Heart left ventricle (tissue), 16 donors: ENCODE results near the gene FAAP100. TPM values are rescaled to one million over a fixed set of nuclear protein-coding genes. Genes with fewer than 3 reads are reported as not detected.

ENCODE experiments used
- ATAC-seq, 4 donors: fragments of 200-7000 bp; cut with Tn5 transposase; one replicate each; pipeline ENCODE4 v1.9.1; 2020 to 2022; ENCODE audit warnings: moderate library complexity in 4 of 4, mild to moderate bottlenecking in 3 of 4, moderate number of reproducible peaks in 1 of 4
- DNase-seq, 5 donors: peaks; one replicate each; pipeline ENCODE4 v3.0.0-alpha.2; 2020
- H3K27ac ChIP-seq, 12 donors: fragments of 200-600 bp; sonication (generic) in 4 of 12; one replicate each; pipeline versions ENCODE4 v1.5.0 to v1.8.0; 2016 to 2022; ENCODE audit warnings: mild to moderate bottlenecking in 2 of 12
- H3K27me3 ChIP-seq, 9 donors: fragments of 200-600 bp; sonication (generic) in 2 of 9; one replicate each; pipeline versions ENCODE4 v1.5.1 to v1.8.0; 2016 to 2022; ENCODE audit warnings: mild to moderate bottlenecking in 3 of 9
- H3K36me3 ChIP-seq, 9 donors: fragments of 200-600 bp; sonication (generic) in 2 of 9; one replicate each; pipeline versions ENCODE4 v1.5.0 to v1.8.0; 2018 to 2022; ENCODE audit warnings: mild to moderate bottlenecking in 2 of 9
- H3K4me1 ChIP-seq, 12 donors: fragments of 200-600 bp; sonication (generic) in 4 of 12; one replicate each; pipeline versions ENCODE4 v1.5.0 to v1.8.0; 2016 to 2022; ENCODE audit warnings: mild to moderate bottlenecking in 3 of 12
- H3K4me3 ChIP-seq, 12 donors: fragments of 200-600 bp; sonication (generic) in 4 of 12; one replicate each; pipeline versions ENCODE4 v1.5.0 to v1.8.0; 2017 to 2022; ENCODE audit warnings: mild to moderate bottlenecking in 9 of 12, moderate library complexity in 4 of 12
- H3K9me3 ChIP-seq, 12 donors: fragments of 200-600 bp; sonication (generic) in 4 of 12; one replicate each; pipeline versions ENCODE4 v1.5.0 to v1.8.0; 2016 to 2022; ENCODE audit warnings: mild to moderate bottlenecking in 1 of 12
- POLR2A ChIP-seq, 2 donors: fragments of 450-650 bp; IDR thresholded peaks; one replicate each; pipeline ENCODE4 v1.6.1; 2017; ENCODE audit warnings: antibody characterized with exemption in 2 of 2, mild to moderate bottlenecking in 2 of 2, moderate library complexity in 2 of 2
- WGBS, 4 donors: extraction: QIAGEN DNeasy Blood & Tissue Kit in 2 of 4; methylation state at CpG; one replicate each; pipeline versions ENCODE4 v1.1.5 to v1.1.7; 2013 to 2018; 5-methylcytosine and 5-hydroxymethylcytosine counted together
- intact Hi-C, 10 donors: fragments of 100-400 bp; cut with DNase I; formaldehyde crosslinking; loops; one replicate each; pipeline versions ENCODE4 v1.11.1 to v1.14.2; 2022
- polyA plus RNA-seq, 2 donors: library from polyadenylated mRNA; stranded (reverse); fragments of 200-250 nt; gene quantifications; one replicate each; pipeline ENCODE4 v1.2.3, GENCODE V29; 2013
- total RNA-seq, 9 donors: library from RNA; depleted of rRNA in 2 of 9; stranded (reverse); fragments of >200 nt in 2 of 9; fragmentation: NEBNext Ultra II Directional in 3 of 9; extraction: Animal tissue kit (Norgen Biotek cat#: 25700) in 3 of 9; gene quantifications; one replicate each; pipeline versions ENCODE4 v1.1.0 to v1.2.4, GENCODE V29; 2016 to 2023
- TF ChIP-seq, protein P1 (sequence below), 12 donors: fragments of 200-600 bp; sonication (generic) in 4 of 12; IDR thresholded peaks; one replicate each; pipeline versions ENCODE4 v1.5.0 to v1.8.0; 2018 to 2022; ENCODE audit warnings: antibody characterized with exemption in 12 of 12, mild to moderate bottlenecking in 5 of 12
- donor health status: ischemic (EF 13 %, LVEDD 7.1; RV severe dilation, severe dysfunction).
- donor health status: healthy with polysubstance abuse.
- donor health status: DM: no; HTN: yes; CAD: no.
- donor health status: DM: no; HTN: no; CAD: no.
- donor health status: ischemic (EF 25% LVEDD 6.9; RV normal size, moderate dysfunction).
- donor health status: ischemic (EF 25% LVEDD 5.7; RV mildly dilated, moderate dysfunction).
- donor health status: healthy.
- donor health status: DM: yes; HTN: yes; CAD: no.
- donor health status: ischemic (EF 35%, LVEDD 5.7; RV mildly dilated, moderate dysfunction).
- donor health status: nonischemic (EF 11% LVEDD 7.7; RV severe dilation, severe dysfunction).
- donor health status: DM: yes; HTN: yes; CAD: no.
- donor health status: PGD.
- donor health status: ischemic (EF 29% LVEDD 5.4; RV normal size, mild dysfunction).
- donor health status: nonischemic (EF 23%, LVEDD 6.1; RV moderate dilation, normal function).

Gene FAAP100
- total and polyA plus RNA-seq, 11 donors, result 10.1 to 21.6 (median 16.6) TPM

DNA sequence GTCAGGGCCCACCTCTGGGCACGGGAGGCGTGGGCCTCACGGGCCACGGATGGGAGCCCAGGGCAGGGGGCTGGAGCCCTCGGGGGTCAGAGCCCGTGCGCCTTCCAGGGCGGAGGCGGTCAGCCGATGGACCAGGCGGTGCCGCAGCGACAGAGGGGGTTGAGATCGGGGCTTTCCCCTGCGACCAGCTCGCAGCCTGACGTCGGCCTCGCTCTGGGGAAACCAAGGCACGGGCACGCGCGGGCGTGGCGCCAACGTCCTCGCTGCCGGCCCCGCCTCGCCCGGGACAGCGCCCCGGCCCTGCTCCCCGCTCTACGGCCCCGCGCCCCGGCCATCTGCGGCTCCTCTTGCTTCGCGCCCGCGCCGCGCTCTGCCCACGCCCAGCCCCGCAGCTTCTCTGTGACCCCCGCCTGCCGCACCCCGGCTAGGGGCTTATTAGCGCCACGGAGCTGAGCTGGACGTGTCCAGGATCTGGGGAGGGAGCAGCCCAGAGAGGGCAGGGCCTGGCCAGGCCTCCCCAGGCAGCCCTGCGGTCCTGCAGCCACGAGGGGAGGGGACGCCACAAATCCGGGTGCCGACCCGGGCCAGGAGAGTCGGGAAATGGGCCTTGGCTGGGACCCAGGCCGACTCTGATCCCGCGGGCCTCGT is 53.1 kb downstream of the FAAP100 start:
- peaks cover 0 to 6% (median 0%) of the 10 kb centered on the region in 12 donors for H3K4me1 ChIP-seq
- ATAC-seq (peak in 2 of 4 donors; percentile 36 to 38), DNase-seq (no peak)
- peak overlapping the region in 2 of 12 donors; percentile 12 to 23 for H3K4me3 ChIP-seq
- H3K36me3 ChIP-seq, result no peaks in the 10 kb centered on the region
- no peak overlapping the region for H3K27ac ChIP-seq
- H3K27me3 ChIP-seq, result no peaks in the 10 kb centered on the region
- intact Hi-C loops, result no loop called here
- TF ChIP-seq POLR2A (IDR thresholded peaks at IDR 0.05), result no peak
- TF ChIP-seq, protein P1, sequence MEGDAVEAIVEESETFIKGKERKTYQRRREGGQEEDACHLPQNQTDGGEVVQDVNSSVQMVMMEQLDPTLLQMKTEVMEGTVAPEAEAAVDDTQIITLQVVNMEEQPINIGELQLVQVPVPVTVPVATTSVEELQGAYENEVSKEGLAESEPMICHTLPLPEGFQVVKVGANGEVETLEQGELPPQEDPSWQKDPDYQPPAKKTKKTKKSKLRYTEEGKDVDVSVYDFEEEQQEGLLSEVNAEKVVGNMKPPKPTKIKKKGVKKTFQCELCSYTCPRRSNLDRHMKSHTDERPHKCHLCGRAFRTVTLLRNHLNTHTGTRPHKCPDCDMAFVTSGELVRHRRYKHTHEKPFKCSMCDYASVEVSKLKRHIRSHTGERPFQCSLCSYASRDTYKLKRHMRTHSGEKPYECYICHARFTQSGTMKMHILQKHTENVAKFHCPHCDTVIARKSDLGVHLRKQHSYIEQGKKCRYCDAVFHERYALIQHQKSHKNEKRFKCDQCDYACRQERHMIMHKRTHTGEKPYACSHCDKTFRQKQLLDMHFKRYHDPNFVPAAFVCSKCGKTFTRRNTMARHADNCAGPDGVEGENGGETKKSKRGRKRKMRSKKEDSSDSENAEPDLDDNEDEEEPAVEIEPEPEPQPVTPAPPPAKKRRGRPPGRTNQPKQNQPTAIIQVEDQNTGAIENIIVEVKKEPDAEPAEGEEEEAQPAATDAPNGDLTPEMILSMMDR (IDR thresholded peaks at IDR 0.05), result no peak
- 62 to 89% (median 67%) methylated on average over 44 to 64 of the region's 64 CpGs for whole genome bisulfite sequencing, 4 donors
- H3K9me3 ChIP-seq, result no peaks in the 10 kb centered on the region

DNA sequence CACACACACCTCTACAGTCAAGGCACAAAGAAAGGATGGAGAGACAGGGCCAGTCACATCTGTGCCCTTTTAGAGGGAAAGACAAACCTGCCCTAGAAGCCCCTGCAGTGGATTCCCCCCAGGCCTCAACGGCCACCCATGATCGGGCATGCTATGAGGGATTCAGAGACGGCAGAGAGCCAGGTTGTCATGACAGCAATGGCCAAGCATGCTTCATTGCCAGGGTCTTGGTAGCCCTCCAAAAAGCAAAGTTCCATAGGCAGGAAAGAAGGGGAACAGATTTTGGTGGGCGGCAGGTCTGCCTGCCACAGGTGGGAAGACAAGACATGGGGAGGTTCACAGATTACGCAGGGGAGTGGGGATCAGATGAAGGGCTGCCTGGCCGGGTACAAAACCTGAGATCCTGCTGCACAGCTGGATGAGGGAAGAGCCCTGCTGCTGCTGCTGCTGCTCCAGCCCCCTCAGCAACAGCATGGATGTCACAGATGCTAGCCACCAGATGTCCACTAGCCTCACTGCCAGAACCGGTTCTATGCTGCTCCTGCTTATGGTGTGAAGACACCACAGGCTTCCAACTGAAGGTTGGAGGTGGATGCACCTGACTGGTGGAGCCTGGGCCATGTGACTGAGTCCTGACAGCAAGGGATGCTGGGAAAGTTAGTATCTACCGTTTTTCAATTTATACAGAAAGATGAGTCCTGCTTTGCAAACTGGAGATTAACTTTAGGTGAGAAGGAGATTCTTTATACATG is 57.4 kb downstream of the FAAP100 start:
- no peak for ATAC-seq
- Histone ChIP-seq H3K27ac (no peak overlapping the region), H3K9me3 (no peaks in the 10 kb centered on the region), H3K4me1 (peaks cover 0 to 9% (median 0%) of the 10 kb centered on the region in 12 donors), H3K27me3 (no peaks in the 10 kb centered on the region), H3K36me3 (no peaks in the 10 kb centered on the region), H3K4me3 (no peak overlapping the region)
- no peak for TF ChIP-seq POLR2A (IDR thresholded peaks at IDR 0.05)
- TF ChIP-seq, protein P1 (IDR thresholded peaks at IDR 0.05), result no peak
- no peak for DNase-seq
- intact Hi-C loops, result no loop called here
- WGBS, 4 donors, result 45 to 51% (median 48%) methylated on average over 7 to 8 of the region's 8 CpGs

DNA sequence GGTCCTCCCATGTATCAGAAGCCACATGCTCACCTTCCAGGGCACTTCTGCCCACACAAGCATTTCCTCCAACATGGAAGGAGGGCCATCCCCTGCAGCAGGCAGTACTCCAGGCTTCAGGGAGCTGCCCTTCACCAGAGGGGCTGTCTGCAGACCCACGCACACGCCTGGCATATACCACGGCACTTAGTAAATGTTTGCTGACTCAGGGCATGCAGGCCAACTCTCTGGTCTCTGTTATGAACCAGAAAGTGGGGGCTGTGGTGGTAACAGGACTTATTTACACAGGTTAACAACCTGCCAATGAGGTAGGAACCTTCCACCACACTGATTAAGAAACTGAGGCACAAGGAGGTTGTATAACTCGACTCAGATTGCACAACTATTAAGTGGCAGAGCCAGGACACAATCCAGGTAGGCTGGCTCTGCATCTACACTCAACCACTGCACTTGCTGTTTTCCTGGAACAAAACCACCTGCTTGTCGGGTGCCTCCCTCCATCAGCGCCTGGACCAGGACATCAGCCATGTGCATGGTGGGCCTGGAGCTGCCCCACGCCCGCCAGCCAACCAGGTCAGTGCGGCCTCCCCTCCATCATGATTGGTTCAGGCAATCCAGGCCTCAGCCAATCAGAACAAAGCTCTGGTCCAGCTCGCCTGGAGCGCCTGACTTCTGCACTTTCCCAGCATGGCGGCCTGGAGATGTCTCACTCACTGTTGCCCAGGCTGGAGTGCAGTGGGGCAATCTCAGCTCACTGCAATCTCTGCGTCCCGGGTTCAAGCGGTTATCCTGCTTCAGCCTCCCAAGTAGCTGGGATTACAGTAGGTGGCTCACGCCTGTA is 58.7 kb downstream of the FAAP100 start:
- H3K27me3 ChIP-seq, result no peaks in the 10 kb centered on the region
- no peak overlapping the region for H3K27ac ChIP-seq
- no peak for ATAC-seq
- H3K4me3 ChIP-seq, result no peak overlapping the region
- H3K9me3 ChIP-seq, result no peaks in the 10 kb centered on the region
- WGBS, 4 donors, result 88 to 89% (median 88%) methylated on average over 15 to 16 of the region's 16 CpGs
- no peak for DNase-seq
- TF ChIP-seq, protein P1 (IDR thresholded peaks at IDR 0.05), result no peak
- TF ChIP-seq POLR2A (IDR thresholded peaks at IDR 0.05), result no peak
- H3K36me3 ChIP-seq, result no peaks in the 10 kb centered on the region
- intact Hi-C loops, result no loop called here
- H3K4me1 ChIP-seq, result peaks cover 0 to 17% (median 4%) of the 10 kb centered on the region in 12 donors

DNA sequence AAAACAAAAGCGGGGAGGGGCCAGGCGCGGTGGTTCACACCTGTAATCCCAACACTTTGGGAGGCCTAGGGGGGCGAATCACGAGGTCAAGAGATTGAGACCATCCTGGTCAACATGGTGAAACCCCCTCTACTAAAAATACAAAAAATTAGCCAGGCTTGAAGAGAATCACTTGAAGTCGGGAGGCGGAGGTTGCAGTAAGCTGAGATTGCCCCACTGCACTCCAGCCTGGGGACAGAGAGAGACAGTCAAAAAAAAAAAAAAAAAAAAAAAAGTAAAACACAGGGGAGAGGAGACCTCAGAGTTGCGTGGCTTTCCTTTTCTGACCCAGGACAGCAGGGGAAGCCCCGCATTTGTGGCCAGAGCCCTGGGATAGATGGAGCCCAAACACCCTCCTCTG is 59.4 kb downstream of the FAAP100 start:
- Histone ChIP-seq H3K36me3 (no peaks in the 10 kb centered on the region), H3K9me3 (no peaks in the 10 kb centered on the region), H3K27ac (no peak overlapping the region), H3K4me3 (no peak overlapping the region), H3K27me3 (no peaks in the 10 kb centered on the region), H3K4me1 (peaks cover 0 to 22% (median 8%) of the 10 kb centered on the region in 12 donors)
- ATAC-seq, result no peak
- DNase-seq, result no peak
- no peak for TF ChIP-seq POLR2A (IDR thresholded peaks at IDR 0.05)
- TF ChIP-seq, protein P1 (IDR thresholded peaks at IDR 0.05), result no peak
- intact Hi-C loops, result no loop called here
- whole genome bisulfite sequencing, 4 donors, result 87 to 90% (median 89%) methylated on average over 9 of the region's 9 CpGs
